ENCODE measurements around the gene SPON1. TPM values are rescaled to one million over a fixed set of nuclear protein-coding genes. Genes with fewer than 3 reads are reported as not detected.

The SPON1 gene
- total and polyA plus RNA-seq, 2 experiments from 2014 or later = 2.4 to 5.4 TPM

DNA sequence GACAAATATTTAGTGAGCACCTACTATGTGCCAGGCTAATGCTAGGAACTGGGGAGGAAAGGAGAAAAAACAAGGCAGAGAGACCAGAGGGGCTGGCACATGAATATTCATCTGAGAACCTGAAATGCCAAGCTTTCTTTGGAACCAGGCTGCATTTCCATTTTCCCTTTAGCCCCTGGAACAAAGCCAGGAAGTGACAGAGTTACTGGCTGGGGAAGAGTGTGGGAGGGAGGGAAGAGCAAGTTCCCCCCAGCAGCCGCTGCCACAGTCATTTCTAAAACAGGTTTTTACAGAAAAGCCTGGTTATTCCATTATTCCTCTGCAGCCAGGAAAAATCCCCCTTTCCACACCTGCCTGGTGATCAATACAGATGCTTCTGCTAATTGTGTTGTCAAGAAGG is 97.0 kb downstream of the SPON1 start:
- DNase-seq = peak; percentile 55
- Histone ChIP-seq H3K27me3 (replicated peaks; ENCODE audit: insufficient read depth) (no peaks in the 10 kb centered on the region), H3K4me2 (ENCODE audit: unreplicated experiment) (no peak overlapping the region), H3K79me2 (ENCODE audit: insufficient read depth) (no peaks in the 10 kb centered on the region), H2AFZ (no peak overlapping the region), H3K4me3 (no peak overlapping the region), H3K27ac (no peak overlapping the region), H3K9me2 (ENCODE audit: insufficient read depth) (no peaks in the 10 kb centered on the region), H3K9ac (no peak overlapping the region), H3F3A (ENCODE audit: insufficient read depth) (peaks cover 6% of the 10 kb centered on the region; the same call in 1 of the 2 replicates), H4K20me1 (ENCODE audit: insufficient read depth) (no peaks in the 10 kb centered on the region), H3K4me1 (ENCODE audit: insufficient read depth) (peaks cover 5% of the 10 kb centered on the region), H3K9me3 (ENCODE audit: low read depth) (no peaks in the 10 kb centered on the region), H3K36me3 (ENCODE audit: low read depth) (no peaks in the 10 kb centered on the region)
- TF ChIP-seq EZH2 (IDR thresholded peaks at IDR 0.05; ENCODE audit: insufficient read depth, poor library complexity, severe bottlenecking) = no peak
- no peak for TF ChIP-seq EZH2phosphoT487 (IDR thresholded peaks at IDR 0.05; ENCODE audit: insufficient read depth, low read depth)
- 57 to 60% methylated on average over 1 of the region's 1 CpG for WGBS, 2 experiments (ENCODE audit: low coverage in 1 of 2, low lambda C conversion rate in 2 of 2, missing lambda C conversion rate in 2 of 2)
- in situ Hi-C loops (cut with MboI) = no loop called here

DNA sequence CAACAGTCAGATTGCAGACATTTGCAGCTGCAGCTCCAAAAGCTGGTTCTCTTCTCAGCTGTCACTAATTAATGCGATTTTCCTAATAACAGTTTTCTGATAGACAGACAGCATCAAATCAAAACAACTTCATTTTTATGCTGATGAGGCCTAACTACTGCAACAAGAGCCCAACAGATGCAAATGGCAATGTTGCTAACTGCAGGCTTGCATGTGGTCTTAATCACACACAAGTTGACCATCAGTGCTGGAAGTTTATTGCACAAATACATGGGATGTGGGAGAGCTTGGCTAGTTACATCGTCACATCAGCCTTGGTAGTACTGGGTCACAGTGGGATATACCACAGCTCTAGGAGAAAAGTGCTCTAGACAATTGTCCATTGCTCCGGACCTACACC is 99.2 kb downstream of the SPON1 start:
- Histone ChIP-seq H3K4me2 (ENCODE audit: unreplicated experiment) (no peak overlapping the region), H3K4me1 (ENCODE audit: insufficient read depth) (no peaks in the 10 kb centered on the region), H3K4me3 (no peak overlapping the region), H3K9me3 (ENCODE audit: low read depth) (no peaks in the 10 kb centered on the region), H3K27me3 (replicated peaks; ENCODE audit: insufficient read depth) (no peaks in the 10 kb centered on the region), H3F3A (ENCODE audit: insufficient read depth) (no peaks in the 10 kb centered on the region), H3K36me3 (ENCODE audit: low read depth) (no peaks in the 10 kb centered on the region), H3K27ac (no peak overlapping the region), H3K9ac (no peak overlapping the region), H3K79me2 (ENCODE audit: insufficient read depth) (no peaks in the 10 kb centered on the region), H2AFZ (no peak overlapping the region), H4K20me1 (ENCODE audit: insufficient read depth) (no peaks in the 10 kb centered on the region), H3K9me2 (ENCODE audit: insufficient read depth) (no peaks in the 10 kb centered on the region)
- DNase-seq = no peak
- no peak for TF ChIP-seq EZH2phosphoT487 (IDR thresholded peaks at IDR 0.05; ENCODE audit: insufficient read depth, low read depth)
- no peak for TF ChIP-seq EZH2 (IDR thresholded peaks at IDR 0.05; ENCODE audit: insufficient read depth, poor library complexity, severe bottlenecking)
- 50 to 56% methylated on average over 3 of the region's 3 CpGs for WGBS, 2 experiments (ENCODE audit: low coverage in 1 of 2, low lambda C conversion rate in 2 of 2, missing lambda C conversion rate in 2 of 2)
- in situ Hi-C loops (cut with MboI) = no loop called here

DNA sequence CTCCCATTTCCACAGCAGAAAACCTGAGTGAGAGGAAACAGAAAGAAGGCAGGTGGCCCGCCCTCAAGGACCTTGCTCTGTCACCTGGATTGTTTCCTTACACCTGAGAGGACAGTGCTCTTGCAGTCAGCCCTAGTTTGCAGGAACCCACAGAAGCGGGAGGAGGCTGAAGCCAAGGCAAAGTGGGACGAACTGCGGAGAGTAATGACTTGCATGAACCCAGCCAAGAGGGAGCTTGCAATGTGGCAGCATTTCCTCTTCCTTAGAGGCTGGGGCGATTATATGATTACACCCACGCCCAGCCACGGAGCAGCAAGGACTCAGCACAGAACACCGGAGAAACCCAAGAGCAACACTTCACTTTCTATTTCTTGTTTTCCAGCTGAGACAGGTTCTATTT is 102.6 kb downstream of the SPON1 start:
- Histone ChIP-seq H3K9ac (no peak overlapping the region), H3K36me3 (ENCODE audit: low read depth) (no peaks in the 10 kb centered on the region), H3K9me2 (ENCODE audit: insufficient read depth) (no peaks in the 10 kb centered on the region), H3K4me1 (ENCODE audit: insufficient read depth) (no peaks in the 10 kb centered on the region), H3K27ac (no peak overlapping the region), H4K20me1 (ENCODE audit: insufficient read depth) (no peaks in the 10 kb centered on the region), H2AFZ (peak overlapping the region; percentile 5; the same call in 1 of the 2 replicates), H3K4me3 (no peak overlapping the region), H3K27me3 (replicated peaks; ENCODE audit: insufficient read depth) (no peaks in the 10 kb centered on the region), H3K4me2 (ENCODE audit: unreplicated experiment) (peak overlapping the region; percentile 49), H3K79me2 (ENCODE audit: insufficient read depth) (no peaks in the 10 kb centered on the region), H3F3A (ENCODE audit: insufficient read depth) (no peaks in the 10 kb centered on the region), H3K9me3 (ENCODE audit: low read depth) (no peaks in the 10 kb centered on the region)
- in situ Hi-C loops (cut with MboI) = no loop called here
- DNase-seq = peak; percentile 47
- TF ChIP-seq EZH2phosphoT487 (IDR thresholded peaks at IDR 0.05; ENCODE audit: insufficient read depth, low read depth) (no peak), EZH2 (IDR thresholded peaks at IDR 0.05; ENCODE audit: insufficient read depth, poor library complexity, severe bottlenecking) (no peak)
- 18 to 27% methylated on average over 8 of the region's 8 CpGs for WGBS, 2 experiments (ENCODE audit: low coverage in 1 of 2, low lambda C conversion rate in 2 of 2, missing lambda C conversion rate in 2 of 2)

DNA sequence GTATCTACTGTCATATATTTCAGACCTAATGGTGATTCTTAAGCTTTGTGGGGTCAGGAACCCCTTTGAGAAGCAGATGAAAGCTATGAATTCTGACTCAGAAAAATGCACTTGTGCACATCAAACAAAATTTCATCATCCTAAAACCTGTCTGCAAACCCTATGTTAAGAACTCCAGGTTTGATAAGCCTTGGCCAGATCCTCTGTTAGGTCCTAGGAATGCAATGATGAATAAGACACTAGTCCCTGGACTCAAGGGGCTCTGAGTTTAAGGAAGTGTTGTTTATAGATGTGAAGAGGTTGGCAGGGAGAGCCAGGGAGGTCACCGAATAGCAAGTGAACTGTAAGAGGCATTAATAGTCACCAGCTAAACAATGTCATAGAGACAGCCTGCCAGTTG is 103.2 kb downstream of the SPON1 start:
- Histone ChIP-seq H3K9me3 (ENCODE audit: low read depth) (no peaks in the 10 kb centered on the region), H3K79me2 (ENCODE audit: insufficient read depth) (no peaks in the 10 kb centered on the region), H3K27me3 (replicated peaks; ENCODE audit: insufficient read depth) (no peaks in the 10 kb centered on the region), H3K4me3 (no peak overlapping the region), H4K20me1 (ENCODE audit: insufficient read depth) (no peaks in the 10 kb centered on the region), H3K4me2 (ENCODE audit: unreplicated experiment) (peak overlapping the region; percentile 49), H3K9me2 (ENCODE audit: insufficient read depth) (no peaks in the 10 kb centered on the region), H3K27ac (no peak overlapping the region), H2AFZ (no peak overlapping the region), H3K9ac (no peak overlapping the region), H3F3A (ENCODE audit: insufficient read depth) (no peaks in the 10 kb centered on the region), H3K4me1 (ENCODE audit: insufficient read depth) (no peaks in the 10 kb centered on the region), H3K36me3 (ENCODE audit: low read depth) (no peaks in the 10 kb centered on the region)
- 50 to 78% methylated on average over 1 of the region's 1 CpG for WGBS, 2 experiments (ENCODE audit: low coverage in 1 of 2, low lambda C conversion rate in 2 of 2, missing lambda C conversion rate in 2 of 2)
- in situ Hi-C loops (cut with MboI) = no loop called here
- no peak for TF ChIP-seq EZH2phosphoT487 (IDR thresholded peaks at IDR 0.05; ENCODE audit: insufficient read depth, low read depth)
- no peak for TF ChIP-seq EZH2 (IDR thresholded peaks at IDR 0.05; ENCODE audit: insufficient read depth, poor library complexity, severe bottlenecking)
- no peak for DNase-seq

DNA sequence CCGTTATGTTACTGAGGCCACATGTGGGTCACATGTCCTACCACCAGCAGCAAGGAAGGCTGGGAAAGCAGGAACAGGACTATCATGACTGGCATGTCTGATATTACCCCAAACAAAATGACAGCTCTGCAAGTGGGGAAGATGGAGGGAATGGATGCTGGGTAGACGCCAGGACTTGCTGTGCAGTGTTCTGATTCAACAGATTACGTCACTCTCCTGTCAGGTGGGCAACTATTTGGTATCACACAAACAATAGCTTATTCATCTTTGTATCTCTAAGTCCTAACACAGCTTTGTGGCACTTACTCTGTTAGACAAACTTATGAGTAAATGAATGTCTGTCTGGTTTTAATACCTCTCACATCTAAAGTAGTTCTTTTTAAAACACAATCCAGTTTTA is 105.2 kb downstream of the SPON1 start:
- H3F3A ChIP-seq (ENCODE audit: insufficient read depth) = no peaks in the 10 kb centered on the region; the same call in 1 of the 2 replicates
- no peak for TF ChIP-seq EZH2phosphoT487 (IDR thresholded peaks at IDR 0.05; ENCODE audit: insufficient read depth, low read depth)
- no peak for TF ChIP-seq EZH2 (IDR thresholded peaks at IDR 0.05; ENCODE audit: insufficient read depth, poor library complexity, severe bottlenecking)
- no peak overlapping the region for H2AFZ ChIP-seq
- H3K9ac ChIP-seq = no peak overlapping the region
- H3K79me2 ChIP-seq (ENCODE audit: insufficient read depth) = no peaks in the 10 kb centered on the region
- no peak overlapping the region for H3K27ac ChIP-seq
- H3K4me3 ChIP-seq = no peak overlapping the region
- no peak overlapping the region for H3K4me2 ChIP-seq (ENCODE audit: unreplicated experiment)
- no peaks in the 10 kb centered on the region for H3K9me3 ChIP-seq (ENCODE audit: low read depth)
- 82% methylated on average over 3 of the region's 3 CpGs for WGBS, 2 experiments (ENCODE audit: low coverage in 1 of 2, low lambda C conversion rate in 2 of 2, missing lambda C conversion rate in 2 of 2)
- in situ Hi-C loops (cut with MboI) = no loop called here
- H3K9me2 ChIP-seq (ENCODE audit: insufficient read depth) = no peaks in the 10 kb centered on the region
- H3K36me3 ChIP-seq (ENCODE audit: low read depth) = no peaks in the 10 kb centered on the region
- no peaks in the 10 kb centered on the region for H3K27me3 ChIP-seq (replicated peaks; ENCODE audit: insufficient read depth)
- H3K4me1 ChIP-seq (ENCODE audit: insufficient read depth) = no peaks in the 10 kb centered on the region
- DNase-seq = no peak
- H4K20me1 ChIP-seq (ENCODE audit: insufficient read depth) = no peaks in the 10 kb centered on the region

Measured in GM23248 (cell line).